ENCODE results near the gene KIF16B. TPM values are rescaled to one million over a fixed set of nuclear protein-coding genes. Genes with fewer than 3 reads are reported as not detected.

Gene KIF16B
- total and polyA plus RNA-seq, 2 of the 8 experiments (the other 6 are each of a cell fraction or from before 2014, with no cell fraction given): 3.0 to 9.2 TPM

DNA sequence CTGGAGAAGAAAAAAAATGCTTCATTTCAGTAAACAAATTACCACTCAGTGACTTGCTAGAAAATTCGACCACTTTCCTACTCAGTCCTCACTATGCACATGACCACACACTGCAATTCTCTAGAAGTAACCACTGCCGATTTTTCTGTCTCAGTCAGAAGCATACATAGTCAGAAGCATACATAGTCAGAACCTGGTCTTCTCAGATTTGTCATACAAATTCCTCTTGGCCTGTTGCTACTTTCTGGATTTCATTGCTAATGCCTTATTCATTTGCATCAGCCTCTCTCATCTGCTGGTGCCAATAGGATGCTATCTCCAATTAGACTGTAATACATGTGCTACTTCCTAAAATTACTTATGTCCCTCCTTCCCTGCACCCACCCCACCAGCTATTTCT lies 10.2 kb upstream of the KIF16B start:
- no peaks in the 10 kb centered on the region for H3K79me1 ChIP-seq (ENCODE audit: low read depth, low read length)
- no peak for DNase-seq (ENCODE audit: low read depth in 1 of 2, low spot score in 2 of 2)
- H4K5ac ChIP-seq (ENCODE audit: insufficient read length, low read depth, low read length): no peak overlapping the region
- H3K23me2 ChIP-seq (ENCODE audit: low read depth, low read length): peaks cover 2% of the 10 kb centered on the region; the same call in 1 of the 2 replicates
- H2AK5ac ChIP-seq (ENCODE audit: low read depth, low read length): no peak overlapping the region
- H3K9me3 ChIP-seq (ENCODE audit: insufficient read depth in 2 of 2, low read depth in 1 of 2, low read length in 1 of 2): no peaks in the 10 kb centered on the region
- no peak overlapping the region for H3K14ac ChIP-seq (ENCODE audit: insufficient read length)
- no peak overlapping the region for H3K4ac ChIP-seq (replicated peaks; ENCODE audit: insufficient read length, low read depth, low read length)
- no peak overlapping the region for H3K23ac ChIP-seq (ENCODE audit: insufficient read length)
- no peaks in the 10 kb centered on the region for H4K20me1 ChIP-seq (replicated peaks in 1 of 2; ENCODE audit: control insufficient read depth in 1 of 2, insufficient read depth in 2 of 2, low read length in 2 of 2)
- FAIRE-seq: no peak
- CTCF ChIA-PET (ENCODE audit: partially characterized antibody): no interaction called here
- no peak overlapping the region for H4K91ac ChIP-seq (replicated peaks; ENCODE audit: insufficient read length, low read length)
- no peaks in the 10 kb centered on the region for H3K27me3 ChIP-seq (replicated peaks in 1 of 4; ENCODE audit: control insufficient read depth in 3 of 4, extremely low read depth in 1 of 4, insufficient read depth in 3 of 4, low read length in 3 of 4)
- no peak overlapping the region for H3K4me2 ChIP-seq (ENCODE audit: insufficient read depth in 1 of 2, low read depth in 2 of 2, low read length in 2 of 2)
- no peak overlapping the region for H3K27ac ChIP-seq (ENCODE audit: low read depth, low read length)
- POLR2A ChIA-PET (ENCODE audit: partially characterized antibody): no interaction called here
- H3K9ac ChIP-seq (replicated peaks in 1 of 4; ENCODE audit: extremely low read depth in 1 of 4, low read depth in 3 of 4, low read length in 3 of 4): no peak overlapping the region
- H2BK20ac ChIP-seq (ENCODE audit: low read length): no peak overlapping the region
- no peak overlapping the region for H4K8ac ChIP-seq (ENCODE audit: extremely low read depth, insufficient read depth, low read length)
- H3K4me1 ChIP-seq (replicated peaks in 1 of 4; ENCODE audit: control insufficient read depth in 3 of 4, insufficient read depth in 4 of 4, low read length in 3 of 4): no peaks in the 10 kb centered on the region; a peak in 3 of 7 replicates
- H2BK120ac ChIP-seq (replicated peaks; ENCODE audit: low read depth, low read length): no peak overlapping the region
- H2BK12ac ChIP-seq (ENCODE audit: low read depth, low read length): no peak overlapping the region
- 87% methylated on average over 2 of the region's 2 CpGs; no CpG with 5 or more reads in 1 of the 2 experiments for WGBS, 2 experiments (ENCODE audit: extremely low coverage in 1 of 2, insufficient coverage in 1 of 2, insufficient read length in 1 of 2, insufficient replicate concordance in 2 of 2, low coverage in 1 of 2, low lambda C conversion rate in 2 of 2, missing lambda C conversion rate in 1 of 2)
- no peaks in the 10 kb centered on the region for H3K79me2 ChIP-seq (ENCODE audit: control insufficient read depth in 1 of 2, insufficient read depth in 2 of 2, low read length in 2 of 2)
- H3K36me3 ChIP-seq (ENCODE audit: control insufficient read depth in 2 of 4, insufficient read depth in 4 of 4, low read length in 3 of 4): no peaks in the 10 kb centered on the region
- TF ChIP-seq POLR2A (IDR thresholded peaks at IDR 0.05; ENCODE audit: control extremely low read depth in 1 of 2, low read depth in 2 of 2, low read length in 2 of 2): no peak
- H2BK5ac ChIP-seq (ENCODE audit: low read depth, low read length): no peak overlapping the region
- H3K18ac ChIP-seq (ENCODE audit: extremely low read depth, low read length): no peak overlapping the region
- no peak overlapping the region for H3K56ac ChIP-seq (replicated peaks; ENCODE audit: insufficient read length, low read depth, low read length)
- 0 out of 2 replicates have a peak overlapping the region, but pooled peaks have one; percentile 45 for H2AFZ ChIP-seq (ENCODE audit: low read length)
- H2BK15ac ChIP-seq (ENCODE audit: low read length): no peak overlapping the region
- no peak overlapping the region for H3K4me3 ChIP-seq (ENCODE audit: extremely low read depth in 1 of 4, insufficient read depth in 2 of 4, low read depth in 3 of 4, low read length in 4 of 4)

Data from H1 (cell line).